HK-2 (cell line): ENCODE results near the gene STIP1.
"Not testable (repeated sequence)": the region's sequence is repeated elsewhere in the genome, so short reads cannot be mapped to it uniquely, and the experiment has no call there.

Source experiments
- DNase-seq: peaks from one replicate; pipeline ENCODE4 v3.0.0-alpha.2; 2018; ENCODE audit not compliant: unreplicated experiment

The STIP1 gene

DNA sequence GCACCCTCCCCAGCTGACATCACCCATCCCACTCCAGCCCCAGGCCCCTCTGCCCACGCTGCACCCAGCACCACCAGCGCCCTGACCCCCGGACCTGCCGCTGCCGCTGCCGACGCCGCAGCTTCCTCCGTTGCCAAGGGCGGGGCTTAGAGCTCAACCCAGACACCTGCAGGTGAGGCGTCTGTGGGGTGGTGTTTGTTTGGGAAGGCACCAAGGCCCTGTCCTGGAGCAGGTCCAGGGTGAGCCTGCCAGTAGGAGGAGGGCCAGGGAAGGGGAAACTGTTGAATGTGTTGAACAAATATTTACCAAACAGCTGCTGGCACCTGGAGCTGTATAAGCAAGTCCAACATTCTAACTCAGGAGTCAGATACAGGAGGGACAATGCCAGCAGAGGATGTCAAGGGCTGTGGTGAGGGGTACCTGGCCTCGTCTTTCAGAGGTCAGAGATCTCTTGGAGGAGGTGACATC, 51.5 kb downstream of the STIP1 start:
- no peak for DNase-seq

DNA sequence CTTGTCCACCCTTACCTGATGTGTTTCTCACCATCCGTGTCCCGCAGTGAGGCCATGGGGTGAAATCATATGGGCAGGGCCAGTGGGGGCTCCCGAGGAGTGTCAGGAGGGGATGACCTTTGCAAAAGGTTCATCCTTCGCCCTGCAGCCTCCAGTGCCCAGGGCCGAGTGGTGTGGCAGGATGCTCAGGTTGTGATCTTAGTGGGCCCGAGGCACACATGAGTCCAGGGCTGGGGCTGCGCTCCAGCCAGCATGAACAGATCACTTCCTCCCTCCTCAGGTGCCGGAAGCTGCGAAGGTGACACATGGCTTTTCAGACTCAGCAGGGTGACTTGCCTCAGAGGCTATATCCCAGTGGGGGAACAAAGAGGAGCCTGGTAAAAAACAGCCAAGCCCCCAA, 52.1 kb downstream of the STIP1 start:
- DNase-seq, result no peak

DNA sequence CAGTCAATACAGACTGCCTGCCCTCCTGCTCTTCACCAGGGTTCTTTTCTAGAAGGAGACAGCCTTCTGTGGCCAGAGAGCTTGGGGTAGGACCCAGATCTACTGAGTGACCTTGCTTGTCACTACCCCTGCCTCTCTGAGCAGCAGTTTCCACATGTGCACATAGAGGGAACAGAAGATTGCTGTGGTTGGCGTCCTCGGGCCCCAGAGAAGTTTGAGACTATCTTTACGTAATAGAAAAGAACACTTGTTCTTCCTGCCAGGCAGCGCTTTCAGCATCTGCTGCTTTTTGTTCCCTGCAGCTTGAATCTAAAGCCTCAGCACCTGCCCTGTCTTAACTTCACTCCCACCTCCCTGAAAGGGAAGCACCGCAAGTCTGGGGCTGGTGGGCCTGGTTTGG, 53.0 kb downstream of the STIP1 start:
- no peak for DNase-seq

DNA sequence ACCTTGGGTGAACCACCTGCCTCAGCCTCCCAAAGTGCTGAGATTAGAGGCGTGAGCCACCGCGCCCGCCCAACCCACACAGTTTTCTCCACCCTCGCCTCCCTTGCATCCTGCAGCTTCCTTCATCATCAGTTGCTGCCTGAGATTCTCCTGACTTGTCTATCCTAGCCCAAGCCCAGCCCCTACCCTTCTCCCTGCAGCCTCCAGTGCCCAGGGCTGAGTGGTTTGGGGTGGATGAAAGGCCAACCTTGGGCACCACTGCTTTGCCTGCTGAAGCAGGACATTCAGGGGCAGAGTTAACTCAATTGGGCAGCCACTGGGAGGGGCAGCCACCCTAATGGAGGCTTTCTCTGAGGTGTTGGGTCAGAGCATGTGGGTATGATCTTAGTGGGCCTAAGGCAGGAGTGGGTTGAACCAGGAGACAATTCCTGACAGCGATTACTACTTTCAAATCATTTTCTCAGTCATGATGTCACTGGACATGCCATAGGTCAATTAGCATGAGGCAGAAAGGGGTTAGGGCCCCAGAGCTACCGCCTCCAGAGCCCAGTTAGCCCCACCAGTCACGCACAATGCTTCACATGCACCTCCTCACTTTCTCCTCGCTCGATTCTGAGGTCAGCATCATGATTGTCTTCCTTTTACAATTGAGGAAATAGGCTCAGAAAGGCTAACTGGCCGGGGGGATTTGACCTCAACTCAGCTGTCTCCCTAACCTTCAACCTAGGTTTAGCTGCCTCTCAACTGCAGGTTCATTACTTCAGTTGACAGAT, 53.9 kb downstream of the STIP1 start:
- DNase-seq, result no peak

DNA sequence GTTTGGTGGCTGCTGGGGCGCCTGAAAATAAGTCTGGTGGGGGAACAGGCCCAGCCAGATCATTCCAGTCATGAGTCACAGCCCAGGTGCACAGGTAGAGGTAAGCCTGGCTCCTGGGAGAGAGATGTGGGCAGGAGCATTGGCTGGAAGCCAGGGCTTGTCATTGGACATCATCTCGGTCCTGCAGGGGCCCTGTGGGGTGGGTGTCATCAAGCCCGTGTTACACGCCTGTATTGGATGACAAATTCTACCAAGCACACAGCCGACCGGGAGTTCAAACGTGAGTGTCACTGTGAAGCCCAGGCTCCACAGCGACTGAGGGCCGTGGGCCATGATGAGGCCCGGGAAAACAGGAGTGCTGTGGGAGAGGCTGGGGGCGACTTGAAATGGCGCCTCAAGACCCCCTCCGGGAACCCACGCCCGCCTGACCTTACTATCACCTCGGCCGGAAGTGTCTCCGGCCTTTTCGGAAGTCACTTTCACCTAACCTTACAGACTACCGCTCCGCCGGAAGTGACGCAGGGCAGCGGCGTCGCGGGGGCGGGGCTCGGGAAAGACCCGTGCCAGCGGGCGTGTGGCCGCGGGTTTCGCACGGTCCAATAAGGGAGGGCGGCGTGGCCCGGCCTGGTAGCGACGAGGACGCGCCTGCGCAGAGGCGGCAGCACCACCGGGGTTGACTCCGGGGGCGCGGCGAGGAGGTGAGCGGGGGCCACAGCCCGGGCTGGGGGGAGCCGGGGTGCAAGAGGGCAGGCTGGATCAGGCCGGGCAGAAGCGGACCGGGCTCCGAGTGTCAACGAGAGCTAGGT, 54.7 kb downstream of the STIP1 start, which contains the start of gene FKBP2:
FKBP2 (plus strand) TSS at position 661 of the 806 bp plus-strand sequence. CDS start 1,293 bp downstream, outside the sequence.
- DNase-seq, result peak; percentile 92

DNA sequence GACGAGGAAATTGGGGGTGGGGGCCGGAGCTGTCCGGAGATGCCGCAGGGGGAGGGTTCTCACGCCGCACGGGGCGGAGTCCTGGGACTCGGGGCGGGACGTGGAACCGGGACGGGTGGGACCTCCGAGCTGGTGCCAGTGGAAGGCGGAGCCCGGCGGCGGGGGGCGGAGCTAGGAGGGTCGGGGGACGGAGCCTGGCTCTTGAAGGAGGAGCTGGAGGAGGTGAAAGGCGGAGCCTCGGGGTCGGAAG, 55.2 kb downstream of the STIP1 start:
- DNase-seq, result peak; percentile 99

DNA sequence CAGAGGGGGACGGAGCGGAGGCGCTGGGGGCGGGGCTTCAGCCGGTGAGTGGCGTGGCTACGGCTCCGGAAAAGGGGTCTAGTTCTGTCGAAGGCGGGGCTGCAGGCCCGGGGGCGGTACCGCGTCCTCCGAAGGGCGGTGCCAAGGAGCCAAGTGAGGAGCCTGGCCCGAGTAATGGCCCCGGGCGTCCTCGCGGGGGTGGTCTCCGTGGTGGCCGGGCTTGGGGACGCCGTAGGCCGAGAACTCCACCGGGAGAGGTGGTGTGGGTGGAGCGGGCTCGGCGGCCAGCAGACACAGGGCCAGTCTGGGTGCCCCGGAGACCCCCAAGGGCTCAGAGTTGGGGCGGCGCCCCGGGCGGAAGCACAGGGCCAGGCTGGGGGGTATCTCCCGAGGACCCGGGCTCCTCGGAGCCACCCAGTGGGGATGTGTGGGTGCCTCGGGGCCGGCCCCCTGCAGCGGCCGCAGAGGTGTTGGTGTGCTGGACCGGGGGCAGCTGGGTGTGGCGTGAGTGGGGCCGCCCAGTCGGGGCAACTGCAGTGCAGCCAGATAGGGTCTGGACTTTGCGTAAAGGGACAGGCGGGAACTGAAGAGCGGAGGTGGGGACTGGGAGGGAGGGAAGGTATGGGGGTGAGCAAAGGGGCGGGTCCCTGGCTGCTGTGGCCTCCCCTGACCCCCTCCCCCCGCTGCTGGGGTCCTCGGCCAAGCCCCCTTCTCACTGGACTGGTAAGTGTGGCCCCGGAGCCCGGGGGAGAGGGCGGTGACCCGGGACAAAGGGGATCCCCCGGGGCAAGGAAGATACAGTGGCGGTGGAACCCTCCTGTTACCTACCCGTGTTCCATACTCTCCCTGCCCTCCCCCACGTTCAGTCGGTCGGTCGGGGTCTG, 55.8 kb downstream of the STIP1 start:
- DNase-seq, result peak; percentile 53

DNA sequence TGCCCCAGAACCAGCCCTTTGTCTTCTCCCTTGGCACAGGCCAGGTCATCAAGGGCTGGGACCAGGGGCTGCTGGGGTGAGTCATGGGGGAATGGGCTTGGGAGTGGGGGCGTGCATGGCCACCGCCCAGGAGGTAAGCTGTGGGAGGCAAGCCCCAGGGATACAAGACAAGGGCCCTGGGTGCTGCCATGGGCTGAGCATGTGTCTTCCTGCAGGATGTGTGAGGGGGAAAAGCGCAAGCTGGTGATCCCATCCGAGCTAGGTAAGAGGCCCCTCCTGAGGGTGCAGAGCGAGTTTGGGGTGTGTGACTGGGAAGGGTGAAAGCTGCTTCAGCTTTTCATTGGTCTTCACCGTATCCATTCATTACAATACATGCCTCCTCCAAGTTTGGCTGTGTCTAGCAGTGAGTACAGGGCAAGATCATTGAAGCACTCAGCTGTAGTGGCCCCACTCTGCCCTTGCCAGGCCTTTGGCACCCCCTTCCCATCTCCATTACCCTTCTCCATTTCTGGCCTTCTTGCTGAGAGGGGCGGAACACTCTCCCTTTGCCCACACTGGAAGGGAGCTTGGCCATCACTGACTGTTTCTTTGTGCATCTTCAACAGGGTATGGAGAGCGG, 57.4 kb downstream of the STIP1 start:
- no peak for DNase-seq

DNA sequence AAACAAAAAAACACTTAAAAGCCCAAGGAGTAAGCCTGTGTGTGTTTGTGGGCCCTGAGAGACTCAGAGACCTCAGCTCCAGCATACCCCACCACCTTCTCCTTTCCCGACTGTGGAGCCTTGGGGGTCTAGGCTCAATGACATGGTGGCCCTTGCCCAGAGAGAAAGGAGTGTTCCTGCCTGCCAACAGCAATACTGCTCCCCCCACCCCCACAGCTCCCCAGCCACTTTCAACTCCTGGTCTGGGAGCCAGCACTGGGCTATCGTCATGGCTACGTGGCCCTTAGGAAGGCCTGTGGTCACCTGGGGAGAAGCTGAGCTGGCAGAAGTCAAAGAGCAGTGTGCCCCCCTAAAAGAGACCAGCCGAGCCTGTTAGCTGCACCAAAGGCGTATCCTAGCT, 58.1 kb downstream of the STIP1 start:
- DNase-seq, result no peak

DNA sequence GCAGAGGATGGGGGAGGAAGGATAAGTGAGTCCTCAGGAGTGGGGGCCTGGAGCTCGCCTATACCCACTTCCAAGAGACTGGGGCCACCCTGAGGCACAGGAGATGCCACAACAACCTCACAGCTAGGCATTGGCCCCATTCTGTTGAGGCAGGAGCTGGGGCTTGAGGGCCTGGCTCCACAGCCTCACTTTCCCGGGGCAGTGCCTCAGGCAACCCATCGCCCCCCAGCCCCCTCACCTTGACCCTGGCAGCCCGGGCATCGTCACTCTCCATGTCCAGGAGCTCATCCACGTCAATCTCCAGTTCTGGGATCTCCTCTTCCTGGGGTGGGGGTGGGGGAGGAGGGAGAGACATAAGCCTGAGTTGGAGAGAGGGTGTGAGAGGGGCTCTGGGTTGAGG, 59.0 kb downstream of the STIP1 start:
- DNase-seq, result no peak

DNA sequence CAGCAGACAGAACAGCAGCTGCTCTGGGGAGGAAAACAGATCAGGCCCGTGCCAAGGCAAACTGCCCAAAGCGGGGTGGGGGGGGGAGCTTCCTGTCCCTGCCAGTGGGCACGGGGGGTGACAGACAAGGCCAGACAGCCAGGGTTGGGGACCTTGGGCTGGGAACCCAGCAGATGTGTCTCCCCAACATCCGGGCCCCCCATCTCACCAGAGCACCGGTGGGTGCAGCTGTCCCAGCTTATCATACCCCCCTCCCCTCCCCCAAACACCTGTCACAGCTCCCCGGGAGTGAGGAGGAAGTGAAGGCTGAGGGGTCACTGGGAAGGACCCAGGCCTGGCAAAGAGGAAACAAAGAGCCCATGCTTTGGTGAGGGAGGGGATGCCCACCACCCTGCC, 59.4 kb downstream of the STIP1 start:
- DNase-seq, result no peak

DNA sequence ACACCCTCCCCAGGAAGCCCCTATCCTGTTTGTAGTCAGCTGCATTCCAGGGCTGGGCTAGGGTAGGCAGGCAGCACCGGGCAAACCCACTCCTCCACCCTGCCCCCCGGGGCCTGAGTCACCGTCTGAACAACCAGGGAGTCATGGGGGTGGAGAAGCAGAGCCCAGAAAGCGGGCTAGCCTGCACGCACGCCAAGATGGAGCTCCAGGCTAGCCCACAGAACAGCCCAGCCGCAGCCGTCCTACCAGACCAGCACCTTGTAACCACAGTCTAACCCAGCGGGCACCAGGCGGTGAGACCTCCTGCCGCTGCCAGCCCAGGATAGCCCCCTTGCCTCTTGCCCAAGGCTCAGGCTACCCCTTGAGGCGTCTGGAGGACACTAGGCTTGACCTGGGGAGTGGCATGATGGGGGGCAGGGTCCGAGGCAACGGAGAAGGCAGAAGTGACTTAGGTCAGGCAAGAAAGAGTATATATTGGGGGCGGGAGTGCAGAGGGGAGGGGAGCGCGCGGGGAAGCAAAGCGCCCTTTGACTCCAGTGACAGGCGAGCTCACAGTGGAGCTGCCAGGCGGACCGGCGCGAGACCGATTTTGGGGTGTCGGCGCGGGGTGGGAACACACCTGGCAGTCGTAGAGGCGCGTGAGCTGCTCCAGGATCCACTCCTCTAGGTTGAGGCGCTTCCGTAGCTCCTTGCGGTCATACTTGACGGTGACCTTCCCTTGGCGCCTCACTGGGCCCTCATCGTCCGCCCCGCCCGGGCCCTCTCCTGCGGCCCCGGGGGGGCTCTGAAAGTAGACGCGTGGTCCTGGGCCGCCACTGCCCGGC, 60.0 kb downstream of the STIP1 start:
- DNase-seq, result peak; percentile 82

DNA sequence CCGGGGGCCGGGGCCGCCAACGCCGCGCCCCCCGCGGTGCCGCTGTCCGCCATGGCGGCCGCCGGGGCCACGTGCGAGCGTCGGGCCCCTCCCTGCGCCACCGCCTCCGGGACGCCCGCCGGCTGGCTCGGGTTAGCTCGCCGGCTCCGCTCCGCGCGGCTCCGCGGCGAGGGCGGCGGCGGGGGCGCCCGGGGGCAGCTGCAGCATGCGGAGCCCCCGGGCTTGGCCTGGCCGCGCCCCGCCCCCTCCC, 60.6 kb downstream of the STIP1 start:
- DNase-seq, result not testable (repeated sequence)

DNA sequence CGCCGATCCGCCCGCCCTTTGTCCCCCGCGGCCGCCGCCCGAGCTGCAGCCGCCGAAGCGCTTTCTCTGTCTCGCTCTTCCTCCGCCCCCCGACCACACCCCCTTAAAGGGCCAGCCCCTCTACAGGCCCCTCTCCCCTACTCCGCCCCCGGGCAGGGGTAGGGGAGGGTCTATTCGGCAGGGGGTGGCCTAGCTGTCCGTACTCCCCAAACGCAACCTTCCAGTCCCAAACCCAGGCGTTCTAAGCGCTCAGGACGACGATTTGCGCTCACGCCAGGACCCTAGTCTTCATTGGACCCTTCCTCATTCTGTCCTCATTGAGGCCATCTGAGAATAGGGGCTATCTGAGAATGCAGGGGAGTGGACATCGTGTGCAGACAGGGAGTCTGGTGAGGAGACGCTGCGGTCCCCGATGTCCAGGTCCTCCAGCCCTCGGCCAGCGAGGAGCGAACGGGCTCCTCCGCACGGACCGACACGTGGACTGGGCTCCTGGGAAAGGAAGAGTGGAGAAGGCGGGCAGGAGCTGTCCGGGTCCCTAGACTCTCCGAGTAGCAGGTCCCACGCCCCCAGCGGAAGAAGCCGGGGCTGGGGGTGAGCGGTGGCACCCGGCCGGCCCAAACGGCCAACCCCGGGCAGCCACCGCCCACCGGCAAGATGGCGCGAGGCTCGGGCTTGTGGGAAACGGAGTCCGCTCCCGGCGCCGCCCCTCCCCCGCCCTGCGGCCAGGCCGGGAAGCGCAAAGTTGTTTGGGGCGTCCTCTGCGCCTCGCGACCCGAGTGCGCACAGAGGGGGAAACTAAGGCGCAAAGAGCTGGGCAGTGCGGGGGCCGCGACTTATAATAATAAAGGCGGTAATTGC, 61.1 kb downstream of the STIP1 start, which contains the start of gene PPP1R14B:
PPP1R14B (minus strand) TSS at position 73 of the 858 bp plus-strand sequence. CDS start 270 bp downstream, outside the sequence.
- peak; percentile 76 for DNase-seq

DNA sequence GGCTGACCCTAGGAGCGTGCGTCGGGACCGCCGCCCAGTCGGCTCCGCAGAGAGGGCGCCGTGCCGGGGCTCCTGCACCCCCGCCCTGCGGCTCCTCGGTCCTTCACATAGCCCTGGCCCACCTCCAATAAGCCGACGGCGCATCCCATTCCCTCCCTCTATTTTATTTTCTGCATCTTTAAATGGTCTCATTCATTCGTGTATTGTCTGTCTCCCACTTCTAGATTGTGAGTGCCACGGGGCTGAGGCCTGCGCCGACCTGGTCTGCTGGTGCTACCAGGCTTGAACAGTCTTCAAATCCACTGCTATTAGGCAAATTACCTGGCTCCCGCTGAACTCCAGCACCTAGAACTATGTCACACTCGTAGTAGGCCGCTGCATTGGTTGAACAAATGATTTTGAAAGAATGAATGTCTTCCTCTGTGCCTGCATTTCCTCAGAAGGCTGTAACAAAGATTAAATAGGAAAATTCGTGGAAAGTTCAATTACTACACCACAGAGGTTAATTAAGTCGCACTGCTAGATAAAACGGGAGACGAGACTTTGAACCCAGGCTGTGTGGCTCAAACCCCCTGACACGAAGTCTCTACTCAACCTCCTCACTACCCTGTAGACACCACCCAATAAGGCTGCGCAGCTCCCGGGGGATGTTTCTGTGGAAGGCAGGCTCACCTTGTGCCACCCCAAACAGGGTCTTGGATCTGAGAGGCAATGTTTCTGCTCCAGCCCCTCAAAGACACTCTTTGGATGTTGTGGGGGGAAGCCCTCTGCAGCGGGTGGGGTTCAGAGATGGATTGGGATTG, 62.0 kb downstream of the STIP1 start:
- DNase-seq, result no peak

DNA sequence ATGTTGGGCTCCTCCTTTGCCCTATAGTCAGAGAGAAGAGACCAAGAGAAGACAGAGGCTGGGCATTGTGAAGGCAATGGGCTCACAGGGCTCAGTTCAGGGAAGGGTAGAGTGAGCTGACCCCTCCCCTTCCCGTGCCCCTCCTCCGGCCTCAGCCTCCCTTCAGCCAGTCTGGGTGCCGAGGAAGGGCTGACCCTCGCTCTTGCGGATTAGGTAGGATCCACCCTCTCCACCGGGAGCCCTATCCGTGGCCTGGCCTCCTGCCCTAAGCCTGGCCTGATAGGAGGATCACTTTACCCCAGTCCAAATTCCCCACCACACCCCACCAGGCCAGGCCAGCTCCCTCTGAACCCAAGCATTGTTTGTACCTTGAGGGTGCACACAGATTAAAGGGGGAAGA, 62.6 kb downstream of the STIP1 start:
- DNase-seq, result no peak

DNA sequence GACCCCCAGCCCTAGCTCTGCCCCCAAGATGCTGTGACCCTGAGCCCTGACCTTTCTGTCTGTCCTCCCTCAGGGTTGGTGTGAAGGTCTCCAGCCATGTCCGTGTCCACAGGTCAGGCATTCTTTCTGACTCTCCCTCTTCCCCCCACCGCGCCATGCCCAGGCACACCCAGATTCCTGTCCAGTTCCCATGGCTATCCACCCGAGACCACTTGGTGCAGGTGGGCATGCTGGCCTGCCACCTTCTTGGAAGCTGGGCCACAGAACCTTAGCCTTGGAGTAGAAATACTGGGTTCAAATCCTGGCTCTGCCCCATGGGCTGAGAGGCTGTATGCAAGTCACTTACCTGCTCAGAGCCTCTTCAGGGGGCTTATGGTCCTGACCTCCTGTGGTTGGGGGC, 63.1 kb downstream of the STIP1 start:
- no peak for DNase-seq

DNA sequence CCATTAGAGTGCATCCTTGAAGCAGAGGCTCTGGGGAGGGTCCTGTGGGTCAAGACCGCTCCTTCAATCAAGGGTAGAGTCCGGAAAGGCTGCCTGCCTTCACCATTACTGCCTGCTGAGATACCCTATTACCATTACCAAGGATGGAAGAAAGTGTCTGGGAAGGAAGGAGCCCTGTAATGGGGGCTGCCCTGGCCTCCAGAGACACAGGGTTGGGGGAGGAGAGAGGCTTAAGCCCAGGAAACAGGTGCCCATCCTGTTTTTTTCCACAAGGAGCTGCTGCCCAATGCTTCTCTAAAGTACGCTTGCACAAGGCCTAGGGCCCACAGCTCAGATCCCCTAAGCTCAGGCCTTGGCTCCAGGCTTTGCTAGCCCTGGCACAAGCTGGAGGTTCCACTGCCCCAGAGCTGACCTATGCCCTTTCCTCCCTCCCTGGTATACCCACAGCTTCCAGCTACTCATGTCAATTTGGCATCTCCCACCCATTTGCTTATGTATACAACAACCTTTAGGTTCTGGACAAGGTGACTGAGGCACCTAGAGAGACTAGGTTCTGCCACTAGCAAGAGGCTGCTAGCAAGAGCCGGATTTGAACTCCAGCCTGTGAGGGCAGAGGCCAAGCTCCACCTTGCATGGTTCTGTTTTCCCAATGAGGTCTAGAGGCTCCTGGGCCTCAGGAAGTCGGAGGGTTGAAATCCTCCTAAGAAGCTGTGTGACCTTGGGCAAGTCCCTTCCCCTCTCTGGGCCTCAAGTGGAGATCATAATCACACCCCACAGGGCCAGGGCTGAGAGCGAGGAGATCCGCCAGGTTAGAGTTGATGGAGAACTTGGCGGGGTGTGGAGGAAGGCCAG, 63.8 kb downstream of the STIP1 start:
- DNase-seq, result no peak
